GM12892 (cell line): ENCODE measurements around the gene TMEM92.

Experiments
- POLR2A ChIP-seq: IDR thresholded peaks from 2 replicates; pipeline ENCODE4 v1.6.1; 2011; ENCODE audit warnings: low read depth, low read length, control low read depth
- POLR2AphosphoS5 ChIP-seq: IDR thresholded peaks from 2 replicates; pipeline ENCODE4 v1.6.1; 2011; ENCODE audit warnings: low read depth, low read length, control low read depth
- TAF1 ChIP-seq: IDR thresholded peaks from 2 replicates; pipeline ENCODE4 v1.6.1; 2011; ENCODE audit warnings: low read depth, mild to moderate bottlenecking, control low read depth, low read length, borderline replicate concordance

DNA sequence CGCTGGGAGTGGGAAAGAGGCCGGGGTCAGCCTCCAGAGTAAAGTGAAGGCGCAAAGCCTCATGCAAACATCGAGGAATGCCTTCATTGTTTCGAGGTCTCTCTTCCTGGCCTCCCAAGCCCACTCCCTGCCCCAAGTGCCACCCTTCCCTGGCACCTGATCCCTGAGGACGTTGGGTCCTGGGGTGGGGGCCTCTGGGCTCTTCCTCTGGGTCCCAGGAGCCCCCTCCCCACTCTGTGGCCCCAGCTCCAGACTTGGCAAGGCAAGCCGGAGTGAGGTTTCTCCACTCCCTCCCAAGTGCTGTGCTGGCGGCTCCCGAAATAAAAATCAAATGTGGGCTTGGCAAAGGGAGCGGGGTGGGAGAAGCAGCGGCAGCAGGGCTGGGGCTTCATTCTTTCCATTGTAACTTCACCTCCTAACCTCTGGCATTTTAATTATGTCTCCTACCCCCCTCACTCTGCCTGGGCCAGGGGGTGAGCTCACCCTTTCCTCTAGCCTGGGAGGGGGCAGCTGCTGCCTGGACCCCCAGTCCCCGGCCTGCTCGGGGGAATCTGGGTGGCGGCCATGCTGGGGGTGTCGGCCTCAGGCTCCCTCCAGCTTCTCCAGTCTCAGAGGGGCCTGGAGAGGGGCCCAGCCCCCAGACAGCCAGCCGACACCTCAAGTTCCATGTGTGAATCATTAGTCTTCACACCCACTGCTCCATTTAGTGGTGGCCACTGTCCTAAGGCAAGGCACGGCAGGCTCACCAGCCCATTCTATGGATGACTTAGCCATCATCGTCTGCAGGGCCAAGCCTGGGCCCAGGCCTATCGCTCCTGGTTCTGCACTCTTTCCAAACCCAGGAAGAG is 14.6 kb upstream of the TMEM92 start:
- TF ChIP-seq POLR2A = no peak
- no peak for TF ChIP-seq POLR2AphosphoS5
- TF ChIP-seq TAF1 = no peak
